GM23338 (cell line): Measurements from ENCODE around the gene TRAF3IP1. TPM values are rescaled to one million over a fixed set of nuclear protein-coding genes. Genes with fewer than 3 reads are reported as not detected.
A peak's percentile ranks its signal among the peaks of the same experiment; 100 is the strongest.

ENCODE experiments used
- ATAC-seq: fragments of 200-7000 bp; cut with Tn5 transposase; 3 replicates; pipeline ENCODE4 v1.9.1; 2020
- DNase-seq: peaks from one replicate; pipeline ENCODE4 v3.0.0-alpha.2; 2015; ENCODE audit warnings: low spot score
- H2AFZ ChIP-seq: fragments of 200-600 bp; sonication (generic); 2 replicates; pipeline ENCODE4 v1.8.0; 2016; ENCODE audit warnings: antibody characterized with exemption, mild to moderate bottlenecking, moderate library complexity
- H3F3A ChIP-seq: fragments of 200-600 bp; sonication (generic); replicated peaks from 2 replicates; pipeline ENCODE4 v1.8.0; 2017; ENCODE audit warnings: antibody characterized with exemption, mixed run types, low read depth
- H3K27ac ChIP-seq: fragments of 200-600 bp; sonication (generic); 2 replicates; pipeline ENCODE4 v1.6.1; 2016; ENCODE audit warnings: low read depth
- H3K27me3 ChIP-seq: fragments of 200-600 bp; sonication (generic); 2 replicates; pipeline ENCODE4 v1.8.0; 2016; ENCODE audit warnings: mild to moderate bottlenecking, mixed run types, moderate library complexity; ENCODE audit not compliant: insufficient read depth
- H3K36me3 ChIP-seq: fragments of 200-600 bp; sonication (generic); 2 replicates; pipeline ENCODE4 v1.8.0; 2016; ENCODE audit warnings: mild to moderate bottlenecking; ENCODE audit not compliant: insufficient read depth
- H3K4me1 ChIP-seq: fragments of 200-600 bp; sonication (generic); 2 replicates; pipeline ENCODE4 v1.8.0; 2016; ENCODE audit warnings: mild to moderate bottlenecking, moderate library complexity; ENCODE audit not compliant: insufficient read depth
- H3K4me2 ChIP-seq: fragments of 200-600 bp; sonication (generic); 2 replicates; pipeline ENCODE4 v1.7.1; 2017; ENCODE audit warnings: mixed run types
- H3K4me3 ChIP-seq: fragments of 200-600 bp; sonication (generic); 2 replicates; pipeline ENCODE4 v1.6.1; 2016; ENCODE audit warnings: mixed run types
- H3K79me2 ChIP-seq: fragments of 200-600 bp; sonication (generic); replicated peaks from 2 replicates; pipeline ENCODE4 v1.8.0; 2017; ENCODE audit warnings: mild to moderate bottlenecking; ENCODE audit not compliant: insufficient read depth
- H3K9me2 ChIP-seq: fragments of 200-600 bp; sonication (generic); 2 replicates; pipeline ENCODE4 v1.8.0; 2017; ENCODE audit not compliant: insufficient read depth
- H4K20me1 ChIP-seq: fragments of 200-600 bp; sonication (generic); replicated peaks from 2 replicates; pipeline ENCODE4 v1.8.0; 2017; ENCODE audit warnings: mild to moderate bottlenecking; ENCODE audit not compliant: insufficient read depth
- H3K27ac Mint-ChIP-seq: 2 replicates; pipeline ENCODE4 v1.8.0; 2020; ENCODE audit warnings: inconsistent platforms, mild to moderate bottlenecking, moderate library complexity, mixed read lengths
- H3K27me3 Mint-ChIP-seq: 3 replicates; pipeline ENCODE4 v1.8.0; 2022; ENCODE audit warnings: low read depth, mild to moderate bottlenecking, moderate library complexity, mixed read lengths, inconsistent platforms; ENCODE audit not compliant: insufficient read depth, poor library complexity
- H3K36me3 Mint-ChIP-seq: 3 replicates; pipeline ENCODE4 v1.8.0; 2021; ENCODE audit warnings: low read depth, mild to moderate bottlenecking, inconsistent platforms, moderate library complexity, mixed read lengths
- H3K4me1 Mint-ChIP-seq: 3 replicates; pipeline ENCODE4 v1.8.0; 2020; ENCODE audit warnings: mild to moderate bottlenecking, inconsistent platforms, mixed read lengths
- H3K4me3 Mint-ChIP-seq: 3 replicates; pipeline ENCODE4 v1.8.0; 2021; ENCODE audit warnings: moderate library complexity, mild to moderate bottlenecking, inconsistent platforms, mixed read lengths
- H3K9me3 Mint-ChIP-seq: 3 replicates; pipeline ENCODE4 v1.8.0; 2020; ENCODE audit warnings: moderate library complexity, mild to moderate bottlenecking, inconsistent platforms, mixed read lengths
- CREB1 ChIP-seq: fragments of 250-450 bp; sonication (Bioruptor Pico); IDR thresholded peaks from 2 replicates; pipeline ENCODE4 v1.5.0; 2020; ENCODE audit warnings: low read depth, mild to moderate bottlenecking, moderate library complexity
- CTCF ChIP-seq, 2 experiments: fragments of 200-600 bp in 1 of 2; sonication (generic) in 1 of 2; conservative IDR thresholded peaks; 2 replicates each; pipeline versions ENCODE4 v1.5.1 to v1.6.1; 2016 to 2017; ENCODE audit warnings: antibody characterized with exemption in 2 of 2, low read depth in 2 of 2, mild to moderate bottlenecking in 2 of 2, moderate library complexity in 1 of 2
- ETS1 ChIP-seq: IDR thresholded peaks from 2 replicates; pipeline ENCODE4 v1.6.1; 2016; ENCODE audit warnings: antibody characterized with exemption
- EZH2 ChIP-seq: fragments of 200-600 bp; sonication (generic); IDR thresholded peaks from one replicate; pipeline ENCODE4 v1.8.0; 2017; ENCODE audit warnings: antibody characterized with exemption, mild to moderate bottlenecking, low read depth; ENCODE audit not compliant: unreplicated experiment
- EZH2phosphoT487 ChIP-seq: fragments of 200-600 bp; sonication (generic); IDR thresholded peaks from one replicate; pipeline ENCODE4 v1.8.1; 2018; ENCODE audit warnings: antibody characterized with exemption; ENCODE audit not compliant: unreplicated experiment
- JUNB ChIP-seq: IDR thresholded peaks from one replicate; pipeline ENCODE4 v1.6.1; 2016; ENCODE audit warnings: antibody characterized with exemption; ENCODE audit not compliant: unreplicated experiment
- NANOG ChIP-seq: IDR thresholded peaks from 2 replicates; pipeline ENCODE4 v1.6.1; 2016; ENCODE audit warnings: antibody characterized with exemption, borderline replicate concordance
- POLR2AphosphoS5 ChIP-seq: IDR thresholded peaks from 2 replicates; pipeline ENCODE4 v1.6.1; 2016; ENCODE audit warnings: antibody characterized with exemption, low read depth
- REST ChIP-seq: IDR thresholded peaks from one replicate; pipeline ENCODE4 v1.6.1; 2018; ENCODE audit warnings: antibody characterized with exemption; ENCODE audit not compliant: unreplicated experiment
- STAT1 ChIP-seq: IDR thresholded peaks from one replicate; pipeline ENCODE4 v1.6.1; 2016; ENCODE audit warnings: antibody characterized with exemption; ENCODE audit not compliant: unreplicated experiment
- ZNF114 ChIP-seq: fragments of 250-450 bp; sonication (Bioruptor Pico); IDR thresholded peaks from 2 replicates; pipeline ENCODE4 v1.5.0; 2020; ENCODE audit warnings: mild to moderate bottlenecking, moderate library complexity
- ZNF462 ChIP-seq: fragments of 250-450 bp; sonication (Bioruptor Pico); IDR thresholded peaks from 2 replicates; pipeline ENCODE4 v1.5.0; 2020; ENCODE audit warnings: mild to moderate bottlenecking, moderate library complexity
- polyA plus RNA-seq: library from polyadenylated mRNA; unstranded; fragments of >200 nt; fragmentation: Nextera tagmentation; extraction: Ambion mirVana; gene quantifications from 2 replicates; pipeline ENCODE4 v1.2.1, GENCODE V29; 2016
- total RNA-seq: library from RNA; depleted of rRNA; stranded (reverse); fragments of >200 nt; shearing (Covaris generic); gene quantifications from 2 replicates; pipeline ENCODE4 v1.2.3, GENCODE V29; 2014

The TRAF3IP1 gene
- total and polyA plus RNA-seq, 2 experiments from 2014 or later = 12.5 to 20.7 TPM

- H2AFZ ChIP-seq = no peak overlapping the region
- peaks cover 6% of the 10 kb centered on the region; the same call in 1 of the 2 replicates for H3K27me3 ChIP-seq
- H3K79me2 ChIP-seq = peaks cover 11% of the 10 kb centered on the region
- TF ChIP-seq REST (no peak), JUNB (no peak), ZNF462 (no peak), STAT1 (no peak), NANOG (no peak), ZNF114 (CRISPR knock-in tag) (no peak), EZH2 (no peak), EZH2phosphoT487 (no peak), ETS1 (no peak), POLR2AphosphoS5 (no peak), CREB1 (CRISPR knock-in tag) (no peak), CTCF (conservative IDR thresholded peaks at IDR 0.05; ENCODE audit: low read depth in 2 of 2) (no peak)
- DNase-seq = no peak
- H3K4me3 ChIP-seq = no peak overlapping the region
- H3K4me3 Mint-ChIP-seq = peak overlapping the region; percentile 87; the same call in 1 of the 3 replicates
- H3K36me3 ChIP-seq = no peaks in the 10 kb centered on the region
- ATAC-seq = no peak
- H3K36me3 Mint-ChIP-seq = no peaks in the 10 kb centered on the region; the same call in 2 of the 3 replicates
- H3K27me3 Mint-ChIP-seq = peaks cover 22% of the 10 kb centered on the region
- H4K20me1 ChIP-seq = peaks cover 15% of the 10 kb centered on the region; the same call in 1 of the 2 replicates
- H3K9me2 ChIP-seq = no peaks in the 10 kb centered on the region
- peak overlapping the region; percentile 98 for H3K4me2 ChIP-seq
- no peaks in the 10 kb centered on the region for H3K9me3 Mint-ChIP-seq
- peaks cover 4% of the 10 kb centered on the region; the same call in 1 of the 2 replicates for H3F3A ChIP-seq
- H3K4me1 Mint-ChIP-seq = peaks cover 29% of the 10 kb centered on the region
- no peak overlapping the region for H3K27ac Mint-ChIP-seq
- H3K4me1 ChIP-seq = peaks cover 26% of the 10 kb centered on the region
- H3K27ac ChIP-seq = no peak overlapping the region
Observed at GRCh38 chr2:238290715-238291549, 29.4 kb upstream of the TRAF3IP1 start.
